Esophagus squamous epithelium (tissue), 5 donors: Measurements from ENCODE around the gene CYTH2. TPM values are rescaled to one million over a fixed set of nuclear protein-coding genes. Genes with fewer than 3 reads are reported as not detected.

Experiments used
- DNase-seq: peaks from one replicate; lab custom pipeline; 2025; lab: John Stamatoyannopoulos, UW
- H3K27ac ChIP-seq, 4 donors: fragments of 200-600 bp; sonication (generic); one replicate each; pipeline ENCODE4 v1.5.1; 2016 to 2019; ENCODE audit warnings: mild to moderate bottlenecking in 1 of 4
- H3K27me3 ChIP-seq, 4 donors: fragments of 200-600 bp; sonication (generic); 1 replicate in 3 of 4; 2 replicates in 1 of 4; pipeline versions ENCODE4 v1.5.1 to v1.6.0; 2017 to 2021; ENCODE audit warnings: antibody characterized with exemption in 1 of 4
- H3K36me3 ChIP-seq, 3 donors: fragments of 200-600 bp; sonication (generic); one replicate each; pipeline ENCODE4 v1.5.1; 2016 to 2019
- H3K4me1 ChIP-seq, 3 donors: fragments of 200-600 bp; sonication (generic); one replicate each; pipeline ENCODE4 v1.5.1; 2017 to 2019
- H3K4me3 ChIP-seq, 4 donors: fragments of 200-600 bp; sonication (generic); 1 replicate in 3 of 4; 2 replicates in 1 of 4; pipeline ENCODE4 v1.5.1; 2016 to 2019; ENCODE audit warnings: mild to moderate bottlenecking in 2 of 4, moderate library complexity in 1 of 4
- H3K9me3 ChIP-seq, 3 donors: fragments of 200-600 bp; sonication (generic); one replicate each; pipeline ENCODE4 v1.5.1; 2016 to 2019
- POLR2A ChIP-seq, 4 donors: fragments of 450-650 bp; IDR thresholded peaks; one replicate each; pipeline ENCODE4 v1.6.1; 2017; ENCODE audit warnings: antibody characterized with exemption in 4 of 4, mild to moderate bottlenecking in 4 of 4, moderate library complexity in 3 of 4
- WGBS, 2 donors: methylation state at CpG; one replicate each; pipeline ENCODE4 v1.1.5; 2018; 5-methylcytosine and 5-hydroxymethylcytosine counted together
- intact Hi-C: fragments of 100-400 bp; cut with DNase I; formaldehyde crosslinking; loops from one replicate; pipeline ENCODE4 v1.15.0; 2022
- total RNA-seq, 4 donors: library from RNA; depleted of rRNA; stranded (reverse); fragments of >200 nt; gene quantifications; one replicate each; pipeline ENCODE4 v1.1.0, GENCODE V29; 2016
- TF ChIP-seq, protein P1 (sequence below), 6 experiments: fragments of 450-650 bp in 4 of 6; fragments of 200-600 bp in 2 of 6; sonication (generic) in 2 of 6; IDR thresholded peaks; one replicate each; pipeline ENCODE4 v1.5.1; 2016 to 2019; ENCODE audit warnings: antibody characterized with exemption in 6 of 6, mild to moderate bottlenecking in 4 of 6, moderate library complexity in 4 of 6
- donor health status: DM: yes; HTN: yes; CAD: no.

Gene CYTH2
- total RNA-seq, 4 donors from 2014 or later = 40.8 to 101 (median 47.8) TPM

GRCh38 chr19:48445606-48446481 is 23.3 kb upstream of the CYTH2 start, which contains the start of gene GRWD1:
Gene GRWD1 (plus strand): TSS chr19:48445983. CDS start chr19:48446006, 23 bp downstream.
- Histone ChIP-seq H3K9me3 (no peaks in the 10 kb centered on the region), H3K4me1 (peaks cover 20 to 43% (median 22%) of the 10 kb centered on the region in 3 donors), H3K36me3 (peaks cover 0 to 39% (median 12%) of the 10 kb centered on the region in 3 donors), H3K27ac (peak within 1 kb of the TSS; percentile 84 to 90 (median 88)), H3K27me3 (peaks cover 0 to 39% (median 2%) of the 10 kb centered on the region in 4 donors), H3K4me3 (peak within 1 kb of the TSS; percentile 78 to 93 (median 84))
- WGBS, 2 donors = 0% methylated on average over 20 to 21 of the region's 61 CpGs
- TF ChIP-seq, protein P1, sequence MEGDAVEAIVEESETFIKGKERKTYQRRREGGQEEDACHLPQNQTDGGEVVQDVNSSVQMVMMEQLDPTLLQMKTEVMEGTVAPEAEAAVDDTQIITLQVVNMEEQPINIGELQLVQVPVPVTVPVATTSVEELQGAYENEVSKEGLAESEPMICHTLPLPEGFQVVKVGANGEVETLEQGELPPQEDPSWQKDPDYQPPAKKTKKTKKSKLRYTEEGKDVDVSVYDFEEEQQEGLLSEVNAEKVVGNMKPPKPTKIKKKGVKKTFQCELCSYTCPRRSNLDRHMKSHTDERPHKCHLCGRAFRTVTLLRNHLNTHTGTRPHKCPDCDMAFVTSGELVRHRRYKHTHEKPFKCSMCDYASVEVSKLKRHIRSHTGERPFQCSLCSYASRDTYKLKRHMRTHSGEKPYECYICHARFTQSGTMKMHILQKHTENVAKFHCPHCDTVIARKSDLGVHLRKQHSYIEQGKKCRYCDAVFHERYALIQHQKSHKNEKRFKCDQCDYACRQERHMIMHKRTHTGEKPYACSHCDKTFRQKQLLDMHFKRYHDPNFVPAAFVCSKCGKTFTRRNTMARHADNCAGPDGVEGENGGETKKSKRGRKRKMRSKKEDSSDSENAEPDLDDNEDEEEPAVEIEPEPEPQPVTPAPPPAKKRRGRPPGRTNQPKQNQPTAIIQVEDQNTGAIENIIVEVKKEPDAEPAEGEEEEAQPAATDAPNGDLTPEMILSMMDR (IDR thresholded peaks at IDR 0.05) = peak in 1 of 6 experiments; percentile 1
- TF ChIP-seq POLR2A (IDR thresholded peaks at IDR 0.05) = peak in 3 of 4 donors; percentile 10 to 52 (median 44)
- DNase-seq = peak; percentile 83
- intact Hi-C loops = no loop called here

DNA sequence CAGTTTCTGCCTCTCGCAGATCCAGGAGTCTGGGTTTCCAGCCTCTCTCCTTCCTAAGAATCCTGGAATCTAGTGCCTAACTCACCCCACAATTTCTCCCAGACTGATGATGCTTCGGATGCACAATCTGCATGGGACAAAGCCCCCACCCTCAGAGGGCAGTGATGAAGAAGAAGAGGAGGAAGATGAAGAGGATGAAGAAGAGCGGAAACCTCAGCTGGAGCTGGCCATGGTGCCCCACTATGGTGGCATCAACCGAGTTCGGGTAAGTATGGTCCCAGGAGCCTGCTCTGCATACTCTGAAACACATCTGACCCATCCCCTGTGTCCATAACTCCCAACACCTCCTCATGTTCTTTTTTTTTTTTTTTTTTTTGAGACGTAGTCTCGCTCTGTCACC is 22.6 kb upstream of the CYTH2 start:
- 76 to 85% methylated on average over 6 to 7 of the region's 7 CpGs for WGBS, 2 donors
- no peak for DNase-seq
- TF ChIP-seq POLR2A (IDR thresholded peaks at IDR 0.05) = no peak
- TF ChIP-seq, protein P1 (IDR thresholded peaks at IDR 0.05) = no peak
- Histone ChIP-seq H3K4me3 (peak overlapping the region; percentile 78 to 93 (median 84)), H3K27ac (peak overlapping the region in 3 of 4 donors; percentile 84 to 89 (median 88)), H3K36me3 (peaks cover 0 to 46% (median 18%) of the 10 kb centered on the region in 3 donors), H3K9me3 (no peaks in the 10 kb centered on the region), H3K27me3 (peaks cover 0 to 31% (median 2%) of the 10 kb centered on the region in 4 donors), H3K4me1 (peaks cover 20 to 43% (median 22%) of the 10 kb centered on the region in 3 donors)
- intact Hi-C loops = no loop called here

DNA sequence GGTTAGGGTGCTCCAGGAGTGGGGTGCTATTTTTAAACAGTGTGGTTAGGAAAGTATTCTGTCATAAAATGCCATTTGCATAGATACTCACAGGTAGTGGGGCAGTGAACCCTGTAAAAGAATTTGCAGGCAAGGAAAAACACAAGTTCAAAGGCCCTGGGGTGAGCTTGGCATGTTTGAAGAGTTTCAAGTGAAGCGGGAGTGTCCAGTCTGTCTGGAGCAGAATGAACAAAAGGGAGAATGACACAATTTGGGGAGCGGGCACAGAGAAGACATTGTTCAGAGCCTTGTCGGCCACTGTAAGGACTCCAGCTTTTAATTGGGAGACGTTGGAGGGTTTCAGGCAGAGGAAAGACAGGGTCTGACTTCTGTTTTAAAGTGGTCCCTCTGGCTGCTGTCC is 20.6 kb upstream of the CYTH2 start:
- Histone ChIP-seq H3K4me3 (no peak overlapping the region), H3K27me3 (peaks cover 0 to 11% (median 2%) of the 10 kb centered on the region in 4 donors), H3K4me1 (peaks cover 16 to 52% (median 22%) of the 10 kb centered on the region in 3 donors), H3K9me3 (no peaks in the 10 kb centered on the region), H3K36me3 (peaks cover 9 to 66% (median 32%) of the 10 kb centered on the region in 3 donors), H3K27ac (no peak overlapping the region)
- intact Hi-C loops = no loop called here
- 83 to 93% methylated on average over 4 of the region's 4 CpGs for WGBS, 2 donors
- TF ChIP-seq, protein P1 (IDR thresholded peaks at IDR 0.05) = no peak
- no peak for TF ChIP-seq POLR2A (IDR thresholded peaks at IDR 0.05)
- no peak for DNase-seq

DNA sequence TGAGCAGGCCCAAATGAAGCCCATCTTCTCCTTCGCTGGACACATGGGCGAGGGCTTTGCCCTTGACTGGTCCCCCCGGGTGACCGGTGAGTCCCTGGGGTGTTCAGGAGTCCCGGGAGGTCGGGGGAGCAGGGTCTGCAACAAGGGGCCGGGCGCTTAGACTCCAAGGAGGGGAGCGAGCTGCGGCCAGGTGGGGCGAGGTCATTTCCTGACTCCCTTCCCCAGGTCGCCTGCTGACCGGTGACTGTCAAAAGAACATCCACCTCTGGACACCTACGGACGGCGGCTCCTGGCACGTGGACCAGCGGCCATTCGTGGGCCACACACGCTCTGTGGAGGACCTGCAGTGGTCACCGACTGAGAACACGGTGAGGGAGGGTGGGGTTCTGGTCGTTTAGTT is 18.7 kb upstream of the CYTH2 start:
- Histone ChIP-seq H3K27ac (no peak overlapping the region), H3K4me3 (no peak overlapping the region), H3K27me3 (no peaks in the 10 kb centered on the region), H3K4me1 (peaks cover 6 to 33% (median 8%) of the 10 kb centered on the region in 3 donors), H3K36me3 (peaks cover 20 to 85% (median 43%) of the 10 kb centered on the region in 3 donors), H3K9me3 (no peaks in the 10 kb centered on the region)
- intact Hi-C loops = no loop called here
- TF ChIP-seq POLR2A (IDR thresholded peaks at IDR 0.05) = no peak
- TF ChIP-seq, protein P1 (IDR thresholded peaks at IDR 0.05) = no peak
- 82 to 87% methylated on average over 3 to 10 of the region's 23 CpGs for WGBS, 2 donors
- DNase-seq = no peak

GRCh38 chr19:48450863-48451262 is 18.3 kb upstream of the CYTH2 start:
- 94% methylated on average over 3 of the region's 15 CpGs; no CpG with 5 or more reads in 1 of the 2 donors for WGBS, 2 donors
- Histone ChIP-seq H3K4me3 (no peak overlapping the region), H3K9me3 (no peaks in the 10 kb centered on the region), H3K27me3 (no peaks in the 10 kb centered on the region), H3K27ac (no peak overlapping the region), H3K4me1 (peaks cover 6 to 32% (median 8%) of the 10 kb centered on the region in 3 donors), H3K36me3 (peaks cover 20 to 89% (median 47%) of the 10 kb centered on the region in 3 donors)
- DNase-seq = no peak
- intact Hi-C loops = no loop called here
- no peak for TF ChIP-seq POLR2A (IDR thresholded peaks at IDR 0.05)
